IMR-90 (cell line): Measurements from ENCODE around the gene ATP10A. TPM values are rescaled to one million over a fixed set of nuclear protein-coding genes. Genes with fewer than 3 reads are reported as not detected.

ENCODE experiments used
- ATAC-seq: fragments of 200-7000 bp; cut with Tn5 transposase; 2 replicates; pipeline ENCODE4 v1.9.1; 2020; ENCODE audit warnings: low read depth, mild to moderate bottlenecking, moderate library complexity
- BruUV-seq: library from RNA; stranded (reverse); fragments of 400-500 nt; replicated peaks from 2 replicates; lab custom pipeline; 2021; lab: Mats Ljungman, UMichigan
- CTCF ChIA-PET: fragments of 300-600 bp; formaldehyde crosslinking; extraction: SDS; loops from one replicate; lab custom pipeline; 2021; ENCODE audit warnings: antibody characterized with exemption; lab: Yijun Ruan, JAX
- POLR2A ChIA-PET: fragments of 300-600 bp; sonication (Branson Sonifier 250); formaldehyde crosslinking; loops from one replicate; lab custom pipeline; 2022; ENCODE audit warnings: antibody characterized with exemption; ENCODE audit not compliant: unreplicated experiment; lab: Charles Lee
- DNase-seq: peaks from one replicate; pipeline ENCODE4 v3.0.0; 2013
- H2AFZ ChIP-seq: replicated peaks from 2 replicates; pipeline ENCODE3; 2013; ENCODE audit warnings: low read length, mild to moderate bottlenecking; ENCODE audit not compliant: poor library complexity
- H2AK5ac ChIP-seq: 2 replicates; pipeline ENCODE4 v1.6.1; 2013; ENCODE audit warnings: low read depth, low read length, inconsistent platforms
- H2AK9ac ChIP-seq: replicated peaks from 2 replicates; pipeline ENCODE3; 2013; ENCODE audit warnings: mild to moderate bottlenecking, low read depth, low read length, moderate library complexity; ENCODE audit not compliant: poor library complexity
- H2BK120ac ChIP-seq: 2 replicates; pipeline ENCODE4 v1.6.1; 2013; ENCODE audit warnings: low read depth, low read length, inconsistent platforms
- H2BK15ac ChIP-seq: 3 replicates; pipeline ENCODE4 v1.6.1; 2013; ENCODE audit warnings: low read depth, low read length, inconsistent platforms
- H2BK20ac ChIP-seq: 2 replicates; pipeline ENCODE4 v1.6.1; 2013; ENCODE audit warnings: low read depth, mild to moderate bottlenecking, inconsistent platforms, low read length, moderate library complexity
- H2BK5ac ChIP-seq: 2 replicates; pipeline ENCODE4 v1.6.1; 2013; ENCODE audit warnings: mild to moderate bottlenecking, low read depth, low read length, inconsistent platforms; ENCODE audit not compliant: poor library complexity, severe bottlenecking
- H3K14ac ChIP-seq: replicated peaks from 2 replicates; pipeline ENCODE4 v1.6.1; 2013; ENCODE audit warnings: low read depth, low read length, inconsistent platforms
- H3K18ac ChIP-seq: 2 replicates; pipeline ENCODE4 v1.6.1; 2013; ENCODE audit warnings: low read depth, low read length, control low read depth
- H3K23ac ChIP-seq: 2 replicates; pipeline ENCODE4 v1.6.1; 2013; ENCODE audit warnings: low read depth, low read length, inconsistent platforms
- H3K27ac ChIP-seq: 2 replicates; pipeline ENCODE4 v1.5.1; 2013; ENCODE audit warnings: mild to moderate bottlenecking, control low read depth, low read length; ENCODE audit not compliant: insufficient read depth
- H3K27me3 ChIP-seq: 2 replicates; pipeline ENCODE4 v1.6.1; 2013; ENCODE audit warnings: low read length; ENCODE audit not compliant: control insufficient read depth, insufficient read depth
- H3K36me3 ChIP-seq: 2 replicates; pipeline ENCODE4 v1.6.1; 2013; ENCODE audit warnings: low read length, mixed read lengths; ENCODE audit not compliant: control insufficient read depth, insufficient read depth
- H3K4ac ChIP-seq: 2 replicates; pipeline ENCODE4 v1.6.1; 2013; ENCODE audit warnings: low read depth, low read length, inconsistent platforms
- H3K4me1 ChIP-seq: 2 replicates; pipeline ENCODE4 v1.6.1; 2013; ENCODE audit warnings: low read length, mixed read lengths; ENCODE audit not compliant: control insufficient read depth, insufficient read depth
- H3K4me2 ChIP-seq: 2 replicates; pipeline ENCODE4 v1.6.1; 2013; ENCODE audit warnings: low read depth, mild to moderate bottlenecking, control low read depth, low read length, moderate library complexity
- H3K4me3 ChIP-seq: 2 replicates; pipeline ENCODE4 v1.5.1; 2013; ENCODE audit warnings: low read depth, mild to moderate bottlenecking, control low read depth, low read length, moderate library complexity; ENCODE audit not compliant: insufficient read depth
- H3K56ac ChIP-seq: 2 replicates; pipeline ENCODE4 v1.6.1; 2013; ENCODE audit warnings: low read length, inconsistent platforms; ENCODE audit not compliant: insufficient read depth; ENCODE audit errors: extremely low read depth
- H3K79me1 ChIP-seq, 2 experiments: 2 replicates each; pipeline ENCODE4 v1.6.1; 2013; ENCODE audit warnings: low read length in 2 of 2, inconsistent platforms in 1 of 2, low read depth in 1 of 2
- H3K9ac ChIP-seq: 2 replicates; pipeline ENCODE4 v1.6.1; 2013; ENCODE audit warnings: low read depth, low read length, control low read depth
- H3K9me1 ChIP-seq: 2 replicates; pipeline ENCODE4 v1.6.1; 2013; ENCODE audit warnings: low read length, inconsistent platforms; ENCODE audit not compliant: insufficient read depth
- H3K9me3 ChIP-seq: 2 replicates; pipeline ENCODE4 v1.6.1; 2013; ENCODE audit warnings: low read length; ENCODE audit not compliant: control insufficient read depth, insufficient read depth
- H4K20me1 ChIP-seq: 2 replicates; pipeline ENCODE4 v1.6.1; 2013; ENCODE audit warnings: low read length, inconsistent platforms; ENCODE audit not compliant: insufficient read depth
- H4K5ac ChIP-seq: 2 replicates; pipeline ENCODE4 v1.6.1; 2013; ENCODE audit warnings: mild to moderate bottlenecking, low read depth, low read length, control low read depth
- H4K8ac ChIP-seq, 2 experiments: 2 replicates each; pipeline ENCODE4 v1.6.1; 2013; ENCODE audit warnings: low read depth in 2 of 2, low read length in 2 of 2, control low read depth in 1 of 2, inconsistent platforms in 1 of 2
- H4K91ac ChIP-seq: 2 replicates; pipeline ENCODE4 v1.6.1; 2013; ENCODE audit warnings: low read depth, low read length, inconsistent platforms; ENCODE audit not compliant: insufficient read depth
- BHLHE40 ChIP-seq: fragments of 150-350 bp; IDR thresholded peaks from 2 replicates; pipeline ENCODE4 v1.6.1; 2016; ENCODE audit warnings: mild to moderate bottlenecking, low read depth, low read length
- CEBPB ChIP-seq: IDR thresholded peaks from 2 replicates; pipeline ENCODE4 v1.6.1; 2012; ENCODE audit warnings: low read depth, low read length, improper control_type of control experiment
- CHD1 ChIP-seq: IDR thresholded peaks from 2 replicates; pipeline ENCODE4 v1.6.1; 2012; ENCODE audit warnings: low read depth, low read length, improper control_type of control experiment
- MAFK ChIP-seq: IDR thresholded peaks from 2 replicates; pipeline ENCODE4 v1.6.1; 2012; ENCODE audit warnings: low read depth, low read length, improper control_type of control experiment
- MAZ ChIP-seq: IDR thresholded peaks from 2 replicates; pipeline ENCODE4 v1.6.1; 2012; ENCODE audit warnings: low read depth, mild to moderate bottlenecking, low read length, improper control_type of control experiment, moderate library complexity, borderline replicate concordance
- MXI1 ChIP-seq: IDR thresholded peaks from 2 replicates; pipeline ENCODE4 v1.6.1; 2012; ENCODE audit warnings: low read depth, mild to moderate bottlenecking, low read length, moderate library complexity, borderline replicate concordance
- NFE2L2 ChIP-seq: fragments of 150-350 bp; IDR thresholded peaks from 2 replicates; pipeline ENCODE4 v1.6.1; 2016; ENCODE audit warnings: low read depth, mild to moderate bottlenecking, low read length
- POLR2A ChIP-seq: IDR thresholded peaks from 2 replicates; pipeline ENCODE4 v1.6.1; 2012; ENCODE audit warnings: mild to moderate bottlenecking, low read depth, low read length
- RAD21 ChIP-seq: IDR thresholded peaks from 2 replicates; pipeline ENCODE4 v1.6.1; 2012; ENCODE audit warnings: low read length, improper control_type of control experiment
- RFX5 ChIP-seq: IDR thresholded peaks from 2 replicates; pipeline ENCODE4 v1.8.0; 2012; ENCODE audit warnings: low read depth, mild to moderate bottlenecking, low read length, moderate library complexity
- SMC3 ChIP-seq: fragments of 150-350 bp; IDR thresholded peaks from 2 replicates; pipeline ENCODE4 v1.6.1; 2016; ENCODE audit warnings: low read depth, mild to moderate bottlenecking, antibody characterized with exemption, low read length, moderate library complexity
- WGBS, 2 experiments: methylation state at CpG; one replicate each; pipeline versions ENCODE4 v1.1.5 to v1.1.7; 2013; ENCODE audit warnings: missing lambda C conversion rate in 2 of 2; ENCODE audit not compliant: insufficient read length in 1 of 2; ENCODE audit errors: extremely low coverage in 2 of 2; 5-methylcytosine and 5-hydroxymethylcytosine counted together
- dilution Hi-C: fragments of 300-500 bp; cut with HindIII; formaldehyde crosslinking; loops from one replicate; pipeline ENCODE4 v1.14.3; 2018; ENCODE audit warnings: low sequenced_read_pairs; ENCODE audit not compliant: unreplicated experiment
- in situ Hi-C: fragments of 300-500 bp; cut with MboI; formaldehyde crosslinking; loops from 3 replicates; pipeline ENCODE4 v1.14.3; 2019; ENCODE audit warnings: low sequenced_read_pairs, inconsistent platforms, mixed read lengths
- intact Hi-C: fragments of 100-400 bp; cut with micrococcal nuclease; formaldehyde crosslinking; loops from 2 replicates; pipeline ENCODE4 v1.10.0; 2022
- polyA plus RNA-seq, 3 experiments: library from polyadenylated mRNA; depleted of rRNA; stranded (reverse); fragments of >200 nt; gene quantifications; 2 replicates each; pipeline ENCODE4 v1.2.3, GENCODE V29; 2012; ENCODE audit warnings: low replicate concordance in 1 of 3
- total RNA-seq: library from RNA; depleted of rRNA; stranded (reverse); fragments of >200 nt; gene quantifications from 2 replicates; pipeline ENCODE4 v1.2.3, GENCODE V29; 2012
- TF ChIP-seq, protein P1 (sequence below): fragments of 150-350 bp; IDR thresholded peaks from 2 replicates; pipeline ENCODE4 v1.6.1; 2016; ENCODE audit warnings: low read depth, mild to moderate bottlenecking, low read length, moderate library complexity, borderline replicate concordance
- TF ChIP-seq, protein P2 (sequence below): fragments of 150-350 bp; IDR thresholded peaks from 2 replicates; pipeline ENCODE4 v1.6.1; 2017; ENCODE audit warnings: mild to moderate bottlenecking, antibody characterized with exemption, low read length, low read depth
- TF ChIP-seq, protein P3 (sequence below): conservative IDR thresholded peaks from 2 replicates; pipeline ENCODE4 v1.5.1; 2012; ENCODE audit warnings: mild to moderate bottlenecking, low read depth, low read length, improper control_type of control experiment

ATP10A gene
- total and polyA plus RNA-seq, 2 of the 4 experiments (the other 2 are of a cell fraction) = 13.8 to 16.0 TPM

DNA sequence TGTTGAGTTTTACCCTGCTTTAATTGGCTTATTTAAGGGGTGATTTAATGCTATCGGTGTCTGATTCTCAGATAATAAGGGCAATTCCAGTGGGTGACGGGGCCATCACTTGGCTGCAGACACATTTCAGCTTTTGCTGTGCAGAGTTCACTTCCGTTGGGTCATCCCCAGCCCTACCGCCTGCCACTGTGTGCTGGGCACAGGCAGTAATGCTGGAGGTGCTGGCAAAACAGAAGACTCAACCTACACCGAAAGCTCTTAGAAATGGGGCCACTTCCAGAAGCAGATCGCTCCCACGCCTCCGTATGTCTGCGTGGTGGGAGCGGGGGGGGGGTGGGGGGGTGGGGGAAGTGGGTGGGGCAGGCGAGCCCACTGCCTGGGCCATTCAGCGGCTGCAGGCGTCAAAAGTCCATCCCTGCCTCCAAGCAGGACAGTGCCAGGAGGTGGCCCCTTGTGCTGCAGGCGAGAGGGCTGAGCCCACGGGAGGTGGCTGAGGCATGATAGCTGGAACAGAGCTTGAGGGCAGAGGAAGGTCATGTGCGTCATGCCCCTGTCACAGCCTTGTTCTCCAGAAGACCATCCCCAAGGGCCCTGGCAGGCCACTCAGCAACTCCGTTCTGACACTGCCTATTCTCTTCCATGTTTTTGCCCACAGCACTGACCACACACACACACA, 128.3 kb downstream of the ATP10A start:
- Histone ChIP-seq H3K4me2 (no peak overlapping the region), H2BK120ac (no peak overlapping the region), H3K9ac (no peak overlapping the region), H2BK5ac (no peak overlapping the region), H2AFZ (no peak overlapping the region), H2BK15ac (no peak overlapping the region), H3K56ac (no peak overlapping the region), H3K9me1 (peaks cover 23% of the 10 kb centered on the region), H3K4ac (no peak overlapping the region), H3K18ac (no peak overlapping the region), H4K5ac (no peak overlapping the region), H3K4me3 (no peak overlapping the region), H4K20me1 (no peaks in the 10 kb centered on the region), H4K8ac (no peak overlapping the region), H4K91ac (no peak overlapping the region), H3K36me3 (no peaks in the 10 kb centered on the region; the same call in 1 of the 2 replicates), H3K4me1 (peaks cover 13% of the 10 kb centered on the region), H3K79me1 (peaks cover 17 to 46% of the 10 kb centered on the region in 2 experiments), H3K14ac (no peak overlapping the region), H2AK9ac (no peak overlapping the region), H2AK5ac (no peak overlapping the region), H3K27me3 (no peaks in the 10 kb centered on the region), H2BK20ac (no peak overlapping the region), H3K27ac (no peak overlapping the region), H3K23ac (no peak overlapping the region), H3K9me3 (no peaks in the 10 kb centered on the region)
- POLR2A ChIA-PET = no interaction called here
- CTCF ChIA-PET = no interaction called here
- intact Hi-C loops (loop anchor here (5.0 kb wide), 1 partner anchor 117 kb away; no protein-coding TSS in a partner anchor), dilution Hi-C loops (no loop called here), in situ Hi-C loops (no loop called here)
- no peak for DNase-seq
- TF ChIP-seq, protein P1, sequence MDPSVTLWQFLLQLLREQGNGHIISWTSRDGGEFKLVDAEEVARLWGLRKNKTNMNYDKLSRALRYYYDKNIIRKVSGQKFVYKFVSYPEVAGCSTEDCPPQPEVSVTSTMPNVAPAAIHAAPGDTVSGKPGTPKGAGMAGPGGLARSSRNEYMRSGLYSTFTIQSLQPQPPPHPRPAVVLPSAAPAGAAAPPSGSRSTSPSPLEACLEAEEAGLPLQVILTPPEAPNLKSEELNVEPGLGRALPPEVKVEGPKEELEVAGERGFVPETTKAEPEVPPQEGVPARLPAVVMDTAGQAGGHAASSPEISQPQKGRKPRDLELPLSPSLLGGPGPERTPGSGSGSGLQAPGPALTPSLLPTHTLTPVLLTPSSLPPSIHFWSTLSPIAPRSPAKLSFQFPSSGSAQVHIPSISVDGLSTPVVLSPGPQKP = no peak
- TF ChIP-seq MAFK (no peak), CHD1 (no peak), CEBPB (no peak), MAZ (no peak), SMC3 (no peak), POLR2A (no peak), MXI1 (no peak), RAD21 (no peak), BHLHE40 (no peak), NFE2L2 (no peak), RFX5 (no peak)
- TF ChIP-seq, protein P2, sequence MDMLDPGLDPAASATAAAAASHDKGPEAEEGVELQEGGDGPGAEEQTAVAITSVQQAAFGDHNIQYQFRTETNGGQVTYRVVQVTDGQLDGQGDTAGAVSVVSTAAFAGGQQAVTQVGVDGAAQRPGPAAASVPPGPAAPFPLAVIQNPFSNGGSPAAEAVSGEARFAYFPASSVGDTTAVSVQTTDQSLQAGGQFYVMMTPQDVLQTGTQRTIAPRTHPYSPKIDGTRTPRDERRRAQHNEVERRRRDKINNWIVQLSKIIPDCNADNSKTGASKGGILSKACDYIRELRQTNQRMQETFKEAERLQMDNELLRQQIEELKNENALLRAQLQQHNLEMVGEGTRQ = no peak
- TF ChIP-seq, protein P3, sequence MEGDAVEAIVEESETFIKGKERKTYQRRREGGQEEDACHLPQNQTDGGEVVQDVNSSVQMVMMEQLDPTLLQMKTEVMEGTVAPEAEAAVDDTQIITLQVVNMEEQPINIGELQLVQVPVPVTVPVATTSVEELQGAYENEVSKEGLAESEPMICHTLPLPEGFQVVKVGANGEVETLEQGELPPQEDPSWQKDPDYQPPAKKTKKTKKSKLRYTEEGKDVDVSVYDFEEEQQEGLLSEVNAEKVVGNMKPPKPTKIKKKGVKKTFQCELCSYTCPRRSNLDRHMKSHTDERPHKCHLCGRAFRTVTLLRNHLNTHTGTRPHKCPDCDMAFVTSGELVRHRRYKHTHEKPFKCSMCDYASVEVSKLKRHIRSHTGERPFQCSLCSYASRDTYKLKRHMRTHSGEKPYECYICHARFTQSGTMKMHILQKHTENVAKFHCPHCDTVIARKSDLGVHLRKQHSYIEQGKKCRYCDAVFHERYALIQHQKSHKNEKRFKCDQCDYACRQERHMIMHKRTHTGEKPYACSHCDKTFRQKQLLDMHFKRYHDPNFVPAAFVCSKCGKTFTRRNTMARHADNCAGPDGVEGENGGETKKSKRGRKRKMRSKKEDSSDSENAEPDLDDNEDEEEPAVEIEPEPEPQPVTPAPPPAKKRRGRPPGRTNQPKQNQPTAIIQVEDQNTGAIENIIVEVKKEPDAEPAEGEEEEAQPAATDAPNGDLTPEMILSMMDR = no peak
- 81% methylated on average over 3 of the region's 17 CpGs; no CpG with 5 or more reads in 1 of the 2 experiments for WGBS, 2 experiments
- ATAC-seq = no peak
- no TSS peak for BruUV-seq
